HG03442 (cell line): Measurements from ENCODE around the gene MYOM3.

Source experiments
- ATAC-seq: cut with Tn5 transposase; IDR thresholded peaks from one replicate; pipeline ENCODE4 v1.9.1; 2021; ENCODE audit warnings: mild to moderate bottlenecking, moderate library complexity; ENCODE audit not compliant: unreplicated experiment

MYOM3 gene

GRCh38 chr1:24139222-24139489 lies 27.2 kb upstream of the MYOM3 start:
- no peak for ATAC-seq

DNA sequence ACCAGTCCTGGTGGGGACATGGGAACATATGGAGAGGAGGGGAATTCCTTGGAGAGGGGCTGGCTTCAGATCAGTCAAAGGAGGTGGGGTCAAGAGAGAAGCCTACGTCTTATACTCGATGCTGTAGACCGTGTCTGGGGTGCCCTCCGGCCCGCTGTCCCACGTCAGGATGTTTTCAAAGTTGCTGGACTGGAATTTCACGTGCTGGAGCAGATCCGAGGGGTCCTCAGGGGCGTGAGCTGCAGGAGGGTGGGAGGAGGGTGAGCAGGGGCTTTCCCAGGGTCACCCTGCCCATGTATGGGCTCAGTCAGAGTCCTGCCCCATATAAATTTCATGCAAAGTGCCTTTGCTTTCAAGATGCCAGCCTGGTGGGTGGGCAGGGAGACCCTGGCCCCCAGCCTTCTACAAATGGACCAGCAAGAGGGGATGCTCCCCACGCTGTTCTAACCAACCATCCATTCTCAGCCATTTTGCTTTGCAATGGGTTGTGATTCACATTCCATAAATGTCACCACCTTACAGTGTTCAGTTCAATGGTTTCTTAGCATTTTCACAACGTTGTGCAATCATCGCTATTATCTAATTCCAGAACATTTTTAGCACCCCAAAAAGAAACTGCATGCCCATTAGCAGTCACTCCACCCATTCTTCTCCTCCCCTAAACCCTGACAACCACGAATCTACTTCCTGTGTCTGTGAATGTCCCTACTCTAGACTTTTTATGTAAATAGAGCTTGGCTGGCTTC lies 26.7 kb upstream of the MYOM3 start:
- ATAC-seq = no peak

DNA sequence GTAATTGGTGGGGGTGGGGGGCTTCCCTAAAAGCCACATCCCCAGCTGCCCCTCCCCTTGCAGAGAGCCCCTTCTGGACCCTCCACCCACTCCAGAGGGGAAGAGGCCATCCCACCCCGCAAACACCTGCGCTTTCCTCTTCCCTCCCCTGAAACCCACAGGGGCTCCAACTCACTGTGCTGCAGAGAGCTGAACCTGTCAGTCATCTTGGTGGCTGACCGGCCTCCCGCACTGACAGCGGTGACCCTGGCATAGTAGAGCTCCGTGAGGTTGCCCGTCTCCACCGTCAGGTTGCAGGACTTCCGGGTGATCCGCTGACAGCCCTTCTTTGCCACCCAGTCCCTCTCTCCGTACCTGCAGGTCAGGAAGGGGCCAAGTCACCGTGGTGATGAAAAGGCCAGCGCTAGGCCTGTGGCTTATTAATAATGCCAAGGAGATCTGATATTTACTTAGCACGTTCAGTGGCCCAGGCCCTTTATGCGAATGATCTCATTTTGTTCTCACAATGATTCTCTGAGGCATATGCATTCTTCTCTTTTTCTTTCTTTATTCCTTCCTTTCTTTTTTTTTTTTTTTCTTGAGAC lies 25.1 kb upstream of the MYOM3 start:
- no peak for ATAC-seq

- ATAC-seq = no peak
Measured at GRCh38 chr1:24134376-24134775, 22.4 kb upstream of the MYOM3 start.

DNA sequence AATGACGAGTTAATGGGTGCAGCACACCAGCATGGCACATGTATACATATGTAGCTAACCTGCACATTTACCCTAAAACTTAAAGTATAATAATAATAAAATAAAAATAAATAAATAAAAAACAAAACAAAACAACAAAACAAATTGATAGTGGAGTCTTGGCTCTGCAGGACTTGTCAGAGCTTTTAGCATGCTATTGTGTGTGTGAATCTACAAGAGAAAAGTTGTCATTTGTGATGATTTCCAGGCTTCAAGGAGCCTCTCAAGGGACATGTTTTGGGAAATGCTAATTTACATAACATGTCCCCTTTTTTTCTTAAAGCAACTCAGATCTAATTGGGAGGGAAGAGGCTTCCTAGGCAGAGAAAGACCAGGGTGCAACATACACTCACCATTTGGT lies 21.9 kb upstream of the MYOM3 start:
- ATAC-seq = no peak

DNA sequence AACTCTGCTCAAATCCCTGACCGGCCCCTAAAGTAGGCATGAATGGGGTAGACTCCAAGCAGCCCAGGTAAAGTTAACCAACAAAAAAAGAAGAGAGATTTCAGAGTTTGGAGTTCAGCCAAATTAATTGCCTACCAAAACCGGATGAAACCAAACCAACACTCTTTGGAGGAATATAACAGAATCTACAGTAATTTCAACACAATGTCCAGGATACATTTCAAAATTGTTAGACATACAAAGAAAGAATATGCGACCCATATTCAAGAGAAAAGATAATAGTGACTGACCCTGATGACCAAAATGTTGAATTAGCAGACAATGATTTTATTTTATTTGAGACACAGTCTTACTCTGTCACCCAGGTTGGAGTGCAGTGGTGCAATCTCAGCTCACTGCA lies 18.4 kb upstream of the MYOM3 start:
- ATAC-seq = no peak

DNA sequence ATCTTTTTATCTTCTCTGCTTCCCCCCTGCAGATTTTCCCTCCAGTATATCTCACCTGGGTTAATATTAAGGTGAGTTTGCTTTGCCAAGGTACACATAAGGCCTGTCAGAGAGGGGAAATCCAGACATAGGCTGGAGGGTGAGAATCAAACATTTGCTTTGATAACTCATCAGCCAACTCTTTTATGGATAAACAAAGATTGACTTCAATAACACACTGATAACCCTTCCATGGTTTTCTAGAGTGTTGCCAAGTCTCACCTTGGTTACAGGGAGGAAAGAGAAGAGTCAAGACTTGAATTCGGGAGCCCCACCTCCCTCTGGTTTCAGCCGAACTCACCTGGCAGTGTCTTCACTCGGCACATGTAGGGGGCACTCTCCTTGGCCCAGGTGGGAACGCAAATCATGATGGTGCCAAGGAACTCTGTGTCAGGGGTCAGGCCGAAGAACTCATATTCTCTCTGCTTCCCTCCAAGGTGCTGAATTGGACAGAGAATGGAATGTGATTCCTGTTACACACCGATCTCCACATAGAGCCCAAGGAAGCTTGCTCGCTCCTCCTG lies 15.9 kb upstream of the MYOM3 start:
- no peak for ATAC-seq

GRCh38 chr1:24127134-24127800 lies 15.3 kb upstream of the MYOM3 start:
- no peak for ATAC-seq

DNA sequence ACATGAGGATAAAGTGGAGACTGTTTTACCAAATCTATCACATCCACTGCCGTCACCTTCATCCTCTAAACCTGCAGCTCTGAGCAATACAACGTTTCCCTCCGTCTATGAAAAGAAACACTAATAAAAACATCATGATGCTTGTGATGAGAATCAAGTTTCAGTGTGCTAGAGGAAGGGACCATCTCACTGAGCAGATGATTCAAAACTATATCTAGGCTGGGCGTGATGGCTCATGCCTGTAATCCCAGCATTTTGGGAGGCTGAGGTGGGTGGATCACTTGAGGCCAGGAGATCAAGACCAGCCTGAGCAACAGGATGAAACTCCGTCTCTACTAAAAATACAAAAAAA lies 14.7 kb upstream of the MYOM3 start:
- no peak for ATAC-seq

- no peak for ATAC-seq
Measured at GRCh38 chr1:24126018-24126671, 14.2 kb upstream of the MYOM3 start.

- ATAC-seq = no peak
Measured at GRCh38 chr1:24125456-24125855, 13.5 kb upstream of the MYOM3 start.

DNA sequence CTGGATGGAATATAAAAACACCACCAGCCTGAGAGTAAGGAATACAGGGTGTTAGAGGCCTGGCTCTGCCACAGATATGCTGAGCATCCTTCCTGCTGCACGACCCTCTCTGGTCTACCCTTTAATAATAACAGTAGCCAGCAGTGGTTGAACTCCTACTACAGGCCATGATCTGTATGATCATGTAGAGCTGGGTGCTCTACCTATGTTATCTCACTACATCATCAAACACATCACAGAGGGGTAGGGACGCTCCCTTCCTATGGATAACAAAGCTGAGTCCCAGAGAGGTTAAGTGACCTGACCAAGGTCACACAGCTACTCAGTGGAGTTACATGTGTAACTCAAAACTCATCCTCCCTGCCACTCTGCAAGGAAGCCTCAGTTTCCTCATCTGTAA lies 13.0 kb upstream of the MYOM3 start:
- ATAC-seq = no peak

- ATAC-seq = no peak
Measured at GRCh38 chr1:24123611-24124010, 11.7 kb upstream of the MYOM3 start.

- no peak for ATAC-seq
Measured at GRCh38 chr1:24122776-24123175, 10.8 kb upstream of the MYOM3 start.

DNA sequence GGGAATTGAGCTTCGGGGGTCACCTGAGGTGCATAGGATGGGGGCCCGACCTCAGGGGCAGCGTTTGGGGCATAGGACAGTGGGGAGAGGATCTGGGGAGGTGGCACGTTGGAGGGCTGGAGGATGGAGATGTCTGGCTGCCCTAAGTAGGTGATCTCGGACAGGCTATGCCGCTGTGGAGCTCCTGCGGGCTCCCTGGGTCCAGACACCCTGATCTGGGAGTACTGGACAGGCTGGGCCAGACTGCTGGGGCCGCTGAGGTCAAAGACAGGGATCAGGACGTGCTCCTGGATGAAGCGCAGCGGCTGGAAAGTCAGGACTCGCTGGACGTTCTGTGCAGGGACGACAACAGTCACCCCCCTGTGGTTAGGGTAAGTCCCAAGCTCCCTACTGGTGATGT lies 9.5 kb upstream of the MYOM3 start:
- no peak for ATAC-seq

GRCh38 chr1:24120965-24121364 lies 9.0 kb upstream of the MYOM3 start:
- ATAC-seq = no peak

DNA sequence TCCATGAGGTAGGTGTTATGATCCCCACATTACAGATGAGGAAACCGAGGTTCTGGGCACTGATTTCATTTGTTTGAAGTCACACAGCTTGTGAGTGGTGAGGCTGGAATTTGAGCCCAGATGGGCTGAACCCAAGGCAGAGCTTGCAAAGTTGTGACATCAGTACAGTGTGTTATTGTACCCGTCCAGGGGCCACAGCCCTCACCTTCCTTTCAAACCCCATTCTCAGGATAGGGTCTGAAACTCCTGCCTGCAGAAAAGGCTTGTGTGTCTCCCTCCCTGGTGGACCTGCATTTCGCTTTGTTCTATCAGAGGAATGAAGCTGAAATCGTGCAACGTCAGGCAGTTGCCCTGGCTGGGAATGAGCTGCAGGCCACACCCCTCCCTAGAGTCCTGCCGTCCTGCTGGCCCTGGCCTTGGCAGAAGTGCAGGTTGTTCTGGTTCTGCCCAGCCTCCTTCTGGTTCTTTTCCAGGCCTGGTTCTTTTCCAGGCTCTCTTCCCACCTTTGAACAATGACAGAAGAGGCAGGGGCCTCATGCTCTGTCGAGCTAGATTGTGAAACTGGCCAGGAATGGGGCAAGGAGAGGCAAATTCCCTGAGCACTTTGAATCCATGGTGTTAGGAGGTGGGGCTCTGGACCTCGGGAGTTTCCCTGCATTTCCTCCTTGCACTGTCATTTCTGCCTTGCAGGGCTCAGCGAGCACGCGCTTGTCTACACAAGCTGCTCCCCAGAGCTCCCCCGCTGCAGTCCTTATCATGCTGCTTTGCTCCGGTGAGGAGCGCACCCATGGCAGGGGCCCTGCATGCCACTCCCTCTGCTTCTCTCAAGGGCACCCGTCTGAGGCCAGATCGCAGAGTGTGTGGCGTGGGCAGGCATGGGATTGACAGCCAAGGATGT lies 8.2 kb upstream of the MYOM3 start:
- ATAC-seq = no peak

GRCh38 chr1:24119489-24119858 lies 7.5 kb upstream of the MYOM3 start:
- ATAC-seq = no peak

DNA sequence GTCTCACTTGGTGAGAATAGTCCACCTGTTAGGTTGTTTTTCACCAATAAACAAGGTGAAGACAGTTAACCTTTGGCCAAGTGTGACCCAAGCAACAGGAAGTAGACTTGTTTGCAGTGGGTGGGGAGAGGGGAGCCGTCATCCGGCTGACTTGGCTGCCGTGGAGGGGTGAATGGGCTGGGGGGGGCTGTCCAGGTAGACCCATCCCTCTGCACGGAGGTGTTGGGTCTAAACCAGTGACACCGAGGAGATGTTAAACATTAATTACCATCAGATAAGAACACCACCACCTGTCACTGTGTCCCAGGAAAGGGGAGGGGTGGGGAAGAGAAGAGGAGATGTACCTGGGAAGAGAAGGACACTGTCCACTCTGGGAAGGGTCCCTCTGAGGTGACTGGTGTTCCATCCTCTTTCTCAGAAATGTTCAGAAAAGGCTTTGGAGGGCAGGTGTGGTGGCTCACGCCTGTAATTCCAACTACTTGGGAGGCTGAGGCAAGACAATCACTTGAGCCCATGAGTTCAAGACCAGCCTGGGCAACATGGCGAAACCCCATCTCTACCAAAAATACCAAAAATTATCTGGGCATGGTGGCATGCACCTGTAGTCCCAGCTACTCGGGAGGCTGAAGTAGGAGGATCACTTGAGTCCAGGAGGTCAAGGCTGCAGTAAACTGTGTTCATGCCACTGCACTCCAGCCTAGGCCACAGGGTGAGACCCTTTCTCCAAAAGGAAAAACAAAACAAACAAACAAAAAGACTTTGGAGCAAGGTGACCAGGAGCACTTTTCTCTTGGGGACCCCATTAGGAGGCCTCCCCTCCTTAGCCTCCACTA lies 6.7 kb upstream of the MYOM3 start:
- ATAC-seq = no peak
